HepG2 (cell line): ENCODE data around the gene IL32. TPM values are rescaled to one million over a fixed set of nuclear protein-coding genes. Genes with fewer than 3 reads are reported as not detected.

Source experiments
- ATAC-seq: fragments of 200-7000 bp; cut with Tn5 transposase; 3 replicates; pipeline ENCODE4 v1.9.1; 2020; ENCODE audit warnings: mild to moderate bottlenecking, moderate library complexity
- BruUV-seq: library from RNA; stranded (reverse); fragments of 400-500 nt; replicated peaks from 2 replicates; lab custom pipeline; 2021; lab: Mats Ljungman, UMichigan
- CTCF ChIA-PET: fragments of 300-600 bp; formaldehyde crosslinking; extraction: SDS; loops from one replicate; lab custom pipeline; 2021; ENCODE audit warnings: low total read pairs, inconsistent platforms, low intra/inter-chr PET ratio; lab: Yijun Ruan, JAX
- POLR2A ChIA-PET: fragments of 350-600 bp; sonication (Branson Sonifier 250); formaldehyde crosslinking; loops from one replicate; lab custom pipeline; 2020; ENCODE audit warnings: antibody characterized with exemption, inconsistent platforms; lab: Yijun Ruan, JAX
- DNase-seq: peaks from one replicate; pipeline ENCODE4 v3.0.0-alpha.2; 2015; ENCODE audit warnings: low spot score
- FAIRE-seq: peaks from 3 replicates; lab custom pipeline; 2011; peaks lifted over from hg19 to GRCh38; lab: Jason Lieb, UNC
- H2AFZ ChIP-seq: one replicate; pipeline ENCODE4 v1.6.1; 2011; ENCODE audit warnings: low read length, inconsistent platforms
- H3K27ac ChIP-seq: fragments of 300-600 bp; 3 replicates; pipeline ENCODE4 v1.8.0; 2011; ENCODE audit warnings: mixed run types, mild to moderate bottlenecking, mixed read lengths, low read length, inconsistent platforms; ENCODE audit not compliant: insufficient read depth; ENCODE audit errors: extremely low read length
- H3K27me3 ChIP-seq, 2 experiments: fragments of 200-600 bp in 1 of 2; 2 replicates in 1 of 2; 3 replicates in 1 of 2; pipeline versions ENCODE4 v1.6.0 to v1.8.0; 2011; ENCODE audit warnings: low read length in 2 of 2, mild to moderate bottlenecking in 2 of 2, moderate library complexity in 2 of 2, inconsistent platforms in 1 of 2; ENCODE audit not compliant: insufficient read depth in 2 of 2, control insufficient read depth in 1 of 2
- H3K36me3 ChIP-seq, 2 experiments: fragments of 200-600 bp in 1 of 2; replicated peaks in 1 of 2; 2 replicates in 1 of 2; 3 replicates in 1 of 2; pipeline versions ENCODE4 v1.5.1 to v1.8.0; 2011; ENCODE audit warnings: low read length in 2 of 2, inconsistent platforms in 1 of 2; ENCODE audit not compliant: insufficient read depth in 2 of 2, control insufficient read depth in 1 of 2
- H3K4me1 ChIP-seq: 2 replicates; pipeline ENCODE4 v1.5.1; 2012; ENCODE audit warnings: low read length, inconsistent platforms; ENCODE audit not compliant: insufficient read depth
- H3K4me2 ChIP-seq: 2 replicates; pipeline ENCODE4 v1.6.0; 2011; ENCODE audit warnings: low read depth, low read length, inconsistent platforms
- H3K4me3 ChIP-seq, 3 experiments: fragments of 200-600 bp in 1 of 3; sonication (generic), shearing (Covaris generic) in 1 of 3; replicated peaks in 1 of 3; 2 replicates each; pipeline ENCODE4 v1.5.1; 2011 to 2016; ENCODE audit warnings: low read length in 3 of 3, inconsistent platforms in 2 of 3, low read depth in 2 of 3, mild to moderate bottlenecking in 2 of 3, control low read depth in 1 of 3, mixed read lengths in 1 of 3; ENCODE audit not compliant: insufficient read depth in 1 of 3
- H3K79me2 ChIP-seq: one replicate; pipeline ENCODE4 v1.6.1; 2011; ENCODE audit warnings: low read length, inconsistent platforms; ENCODE audit not compliant: insufficient read depth
- H3K9ac ChIP-seq: 2 replicates; pipeline ENCODE4 v1.6.0; 2011; ENCODE audit warnings: mild to moderate bottlenecking, low read depth, low read length, inconsistent platforms; ENCODE audit not compliant: insufficient read depth
- H3K9me3 ChIP-seq: 2 replicates; pipeline ENCODE4 v1.5.1; 2012; ENCODE audit warnings: mild to moderate bottlenecking, low read length
- H4K20me1 ChIP-seq: 2 replicates; pipeline ENCODE4 v1.6.0; 2011; ENCODE audit warnings: inconsistent platforms, mild to moderate bottlenecking, low read length, moderate library complexity; ENCODE audit not compliant: insufficient read depth
- CTCF ChIP-seq: sonication (generic); formaldehyde crosslinking; IDR thresholded peaks from 2 replicates; pipeline ENCODE4 v1.5.0; 2020; ENCODE audit warnings: mild to moderate bottlenecking, missing genetic modification reagents, moderate library complexity
- MYNN ChIP-seq: sonication (generic); formaldehyde crosslinking; IDR thresholded peaks from 2 replicates; pipeline ENCODE4 v1.4.0; 2020; ENCODE audit warnings: mild to moderate bottlenecking, low read depth, missing genetic modification reagents
- POLR2A ChIP-seq, 2 experiments: IDR thresholded peaks; 2 replicates each; pipeline ENCODE4 v1.6.1; 2011; ENCODE audit warnings: low read depth in 2 of 2, low read length in 2 of 2, mild to moderate bottlenecking in 1 of 2, moderate library complexity in 1 of 2; ENCODE audit not compliant: insufficient read depth in 1 of 2
- WGBS: methylation state at CpG from one replicate; pipeline ENCODE4 v1.1.6; 2017; ENCODE audit warnings: low lambda C conversion rate; 5-methylcytosine and 5-hydroxymethylcytosine counted together
- in situ Hi-C: cut with HindIII; loops from 2 replicates; pipeline ENCODE4 v1.10.0; 2017; ENCODE audit warnings: low pct_unique_long_range_greater_than_20kb; ENCODE audit not compliant: extremely low pct_ligation_motif_present
- intact Hi-C: fragments of 100-400 bp; cut with micrococcal nuclease; formaldehyde crosslinking; loops from one replicate; pipeline ENCODE4 v1.10.0; 2022; ENCODE audit not compliant: unreplicated experiment
- polyA plus RNA-seq, 8 experiments: library from polyadenylated mRNA; depleted of rRNA in 3 of 8; stranded (reverse) in 7 of 8; unstranded in 1 of 8; fragments of >200 nt; fragmentation: Illumina TruSeq in 4 of 8; extraction: Trizol in 4 of 8; gene quantifications; 2 replicates each; pipeline versions ENCODE4 v1.2.1 to v1.2.3, GENCODE V29; 2011 to 2016; ENCODE audit warnings: low read depth in 4 of 8, missing spikeins in 1 of 8, mixed read lengths in 1 of 8; ENCODE audit not compliant: insufficient read depth in 1 of 8
- total RNA-seq, 5 experiments: library from RNA; depleted of rRNA; stranded (reverse); fragments of >200 nt; fragmentation: Illumina TruSeq; extraction: Trizol; gene quantifications; 2 replicates each; pipeline ENCODE4 v1.2.3, GENCODE V29; 2016; ENCODE audit warnings: low read depth in 1 of 5
- TF ChIP-seq, protein P1 (sequence below): IDR thresholded peaks from 2 replicates; pipeline ENCODE4 v1.6.1; 2016; ENCODE audit warnings: mild to moderate bottlenecking

IL32 gene
- total and polyA plus RNA-seq, 2 of the 13 experiments (the other 11 are each of a cell fraction or from before 2014, with no cell fraction given) = 115 to 165 TPM

DNA sequence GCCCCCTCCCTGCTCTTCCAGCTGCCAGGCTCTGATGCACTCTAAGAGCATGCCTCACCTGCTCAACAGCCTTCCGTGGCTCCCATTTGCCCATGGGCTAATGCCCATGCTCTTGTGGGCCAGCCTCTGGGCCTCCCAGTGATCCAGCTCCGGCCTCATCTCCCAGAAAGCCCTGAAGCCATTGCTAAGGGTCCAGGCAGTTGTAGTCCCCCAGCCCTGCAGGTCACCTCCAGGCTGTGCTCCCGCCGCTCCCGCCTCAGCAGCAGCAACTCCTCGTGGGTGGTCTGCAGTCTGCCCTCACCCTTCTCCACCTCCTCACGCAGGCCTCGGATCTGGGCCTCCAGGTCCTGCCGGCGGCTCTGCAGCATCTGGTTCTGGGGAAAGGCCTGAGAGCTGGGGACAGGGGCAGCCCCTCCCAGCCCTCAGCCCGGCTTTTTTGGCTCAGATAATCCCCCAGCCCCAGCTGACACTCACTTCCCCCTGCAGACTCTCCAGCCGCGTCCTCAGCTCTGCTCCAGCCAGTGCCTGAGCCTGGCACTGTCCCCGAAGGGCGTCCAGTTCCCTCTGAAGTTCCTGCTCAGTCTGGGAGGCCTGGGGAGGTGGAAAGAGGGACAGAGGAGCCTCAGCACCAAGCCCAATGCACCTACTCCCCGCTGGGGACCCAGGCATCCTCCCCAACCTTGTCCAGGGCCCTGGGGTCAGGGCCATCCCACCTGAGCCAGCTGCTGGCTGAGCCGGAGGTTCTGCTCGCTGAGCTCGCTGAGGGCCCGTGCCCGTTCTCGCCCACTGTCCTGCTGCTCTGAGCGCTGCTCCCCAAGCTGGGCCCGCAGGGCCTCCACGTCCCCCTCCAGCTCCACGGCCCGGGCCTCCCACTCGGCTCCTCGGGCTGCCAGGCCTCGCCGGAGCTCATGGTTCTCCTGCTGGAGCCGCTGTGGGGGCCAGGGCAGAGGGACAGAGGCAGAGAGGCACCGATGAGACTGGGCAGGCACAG is 34.9 kb upstream of the IL32 start:
- Histone ChIP-seq H3K27ac (no peak overlapping the region), H4K20me1 (peaks cover 2% of the 10 kb centered on the region; the same call in 1 of the 2 replicates), H2AFZ (no peak overlapping the region), H3K4me1 (peaks cover 25% of the 10 kb centered on the region), H3K27me3 (peaks cover 12 to 64% of the 10 kb centered on the region in 2 experiments), H3K36me3 (peaks cover 14% of the 10 kb centered on the region in 2 experiments; a peak in 4 of 5 replicates), H3K4me3 (no peak overlapping the region; a peak in 1 of 6 replicates), H3K9me3 (no peaks in the 10 kb centered on the region), H3K79me2 (no peaks in the 10 kb centered on the region), H3K9ac (no peak overlapping the region), H3K4me2 (no peak overlapping the region)
- 33% methylated on average over 18 of the region's 33 CpGs for WGBS
- peak; percentile 6 for ATAC-seq
- ChIA-PET POLR2A (interaction anchor here (0.9 to 18.8 kb wide), 4 partner anchors 9 to 57 kb away, joined by 3 to 750 read pairs (median 21); partner anchors contain the start of genes CLDN9, HCFC1R1, THOC6 and TNFRSF12A), CTCF (interaction anchor here (1.4 kb wide), 1 partner anchor 29 kb away, joined by 5 read pairs; no protein-coding TSS in a partner anchor)
- no peak for TF ChIP-seq POLR2A (IDR thresholded peaks at IDR 0.05; ENCODE audit: insufficient read depth in 1 of 2, low read depth in 2 of 2, low read length in 2 of 2)
- 0 out of 2 replicates have a peak, but pooled peaks have one; percentile 1 for TF ChIP-seq CTCF (CRISPR knock-in tag)
- TF ChIP-seq, protein P1, sequence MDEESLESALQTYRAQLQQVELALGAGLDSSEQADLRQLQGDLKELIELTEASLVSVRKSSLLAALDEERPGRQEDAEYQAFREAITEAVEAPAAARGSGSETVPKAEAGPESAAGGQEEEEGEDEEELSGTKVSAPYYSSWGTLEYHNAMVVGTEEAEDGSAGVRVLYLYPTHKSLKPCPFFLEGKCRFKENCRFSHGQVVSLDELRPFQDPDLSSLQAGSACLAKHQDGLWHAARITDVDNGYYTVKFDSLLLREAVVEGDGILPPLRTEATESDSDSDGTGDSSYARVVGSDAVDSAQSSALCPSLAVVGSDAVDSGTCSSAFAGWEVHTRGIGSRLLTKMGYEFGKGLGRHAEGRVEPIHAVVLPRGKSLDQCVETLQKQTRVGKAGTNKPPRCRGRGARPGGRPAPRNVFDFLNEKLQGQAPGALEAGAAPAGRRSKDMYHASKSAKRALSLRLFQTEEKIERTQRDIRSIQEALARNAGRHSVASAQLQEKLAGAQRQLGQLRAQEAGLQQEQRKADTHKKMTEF (CRISPR knock-in tag) = no peak
- TF ChIP-seq MYNN (CRISPR knock-in tag) = no peak
- DNase-seq = no peak
- in situ Hi-C loops (no loop called here), intact Hi-C loops (no loop called here)
- FAIRE-seq = no peak
- BruUV-seq = no TSS peak
